Measurements from ENCODE around the gene DLGAP3. TPM values are rescaled to one million over a fixed set of nuclear protein-coding genes. Genes with fewer than 3 reads are reported as not detected.

The DLGAP3 gene
- total and polyA plus RNA-seq, 4 donors = 0.10 to 0.89 (median 0.22) TPM

DNA sequence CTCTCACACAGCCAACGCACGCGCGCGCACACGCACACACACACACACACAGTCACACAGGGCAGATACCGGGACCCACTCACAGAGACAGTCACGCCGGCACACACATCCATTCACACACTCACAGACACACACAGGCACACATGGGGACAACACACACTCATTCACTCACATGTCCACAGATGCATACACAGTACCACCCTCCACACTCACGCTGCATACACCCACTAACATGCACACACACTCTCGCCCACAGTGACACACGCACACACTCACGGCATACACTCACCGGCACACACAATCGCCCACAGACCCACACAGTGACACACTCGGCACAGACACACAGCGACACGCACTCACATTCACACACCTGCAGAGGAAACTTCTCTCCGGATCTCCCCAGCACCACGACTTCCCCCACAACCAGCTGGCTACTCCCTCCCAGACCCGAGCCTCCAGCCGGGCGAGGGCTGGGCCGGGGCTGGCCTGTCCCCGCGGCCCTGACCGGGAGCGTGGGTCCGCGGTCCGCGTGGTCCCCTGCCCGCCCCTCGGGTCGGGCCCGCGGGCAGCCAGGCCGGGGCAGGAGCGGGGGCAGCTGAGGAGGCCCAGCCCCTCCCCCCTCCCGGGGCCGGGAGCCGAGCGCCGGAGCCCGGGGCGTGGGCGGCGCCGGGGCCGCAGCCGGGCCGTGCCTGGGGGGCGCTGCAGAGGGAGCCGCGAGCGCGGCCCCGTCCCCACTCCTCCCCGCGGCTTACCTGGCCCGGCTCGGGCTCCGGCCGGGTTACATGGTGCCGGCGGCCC is 552 bp downstream of the DLGAP3 start:
- H3K4me3 ChIP-seq = no peak overlapping the region
- 6% methylated on average over 60 to 66 of the region's 66 CpGs for WGBS, 2 donors
- no peak for DNase-seq
- no peaks in the 10 kb centered on the region for H3K36me3 ChIP-seq (ENCODE audit: control insufficient read depth in 4 of 4, insufficient read depth in 4 of 4, low read length in 4 of 4)
- no peak overlapping the region for H3K27ac ChIP-seq (ENCODE audit: low read depth in 1 of 2, low read length in 1 of 2)
- peaks cover 0 to 3% (median 0%) of the 10 kb centered on the region in 4 donors for H3K9me3 ChIP-seq (ENCODE audit: control insufficient read depth in 4 of 4, insufficient read depth in 3 of 4, low read length in 3 of 4)
- TF ChIP-seq, protein P1, sequence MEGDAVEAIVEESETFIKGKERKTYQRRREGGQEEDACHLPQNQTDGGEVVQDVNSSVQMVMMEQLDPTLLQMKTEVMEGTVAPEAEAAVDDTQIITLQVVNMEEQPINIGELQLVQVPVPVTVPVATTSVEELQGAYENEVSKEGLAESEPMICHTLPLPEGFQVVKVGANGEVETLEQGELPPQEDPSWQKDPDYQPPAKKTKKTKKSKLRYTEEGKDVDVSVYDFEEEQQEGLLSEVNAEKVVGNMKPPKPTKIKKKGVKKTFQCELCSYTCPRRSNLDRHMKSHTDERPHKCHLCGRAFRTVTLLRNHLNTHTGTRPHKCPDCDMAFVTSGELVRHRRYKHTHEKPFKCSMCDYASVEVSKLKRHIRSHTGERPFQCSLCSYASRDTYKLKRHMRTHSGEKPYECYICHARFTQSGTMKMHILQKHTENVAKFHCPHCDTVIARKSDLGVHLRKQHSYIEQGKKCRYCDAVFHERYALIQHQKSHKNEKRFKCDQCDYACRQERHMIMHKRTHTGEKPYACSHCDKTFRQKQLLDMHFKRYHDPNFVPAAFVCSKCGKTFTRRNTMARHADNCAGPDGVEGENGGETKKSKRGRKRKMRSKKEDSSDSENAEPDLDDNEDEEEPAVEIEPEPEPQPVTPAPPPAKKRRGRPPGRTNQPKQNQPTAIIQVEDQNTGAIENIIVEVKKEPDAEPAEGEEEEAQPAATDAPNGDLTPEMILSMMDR (IDR thresholded peaks at IDR 0.05; ENCODE audit: control extremely low read depth, extremely low read depth) = no peak
- H3K9ac ChIP-seq (ENCODE audit: insufficient read depth in 1 of 2, low read length in 2 of 2) = no peak overlapping the region
- no peak for ATAC-seq (ENCODE audit: insufficient read depth, low FRiP score)
- H3K4me1 ChIP-seq (ENCODE audit: control insufficient read depth in 5 of 5, insufficient read depth in 5 of 5, low read length in 5 of 5) = peaks cover 0 to 15% (median 4%) of the 10 kb centered on the region in 5 donors
- peaks cover 0 to 58% (median 37%) of the 10 kb centered on the region in 3 donors for H3K27me3 ChIP-seq (ENCODE audit: control insufficient read depth in 3 of 3, insufficient read depth in 3 of 3, low read length in 2 of 3)

- Histone ChIP-seq H3K36me3 (ENCODE audit: control insufficient read depth in 4 of 4, insufficient read depth in 4 of 4, low read length in 4 of 4) (no peaks in the 10 kb centered on the region), H3K9me3 (ENCODE audit: control insufficient read depth in 4 of 4, insufficient read depth in 3 of 4, low read length in 3 of 4) (peaks cover 0 to 3% (median 0%) of the 10 kb centered on the region in 4 donors), H3K27me3 (ENCODE audit: control insufficient read depth in 3 of 3, insufficient read depth in 3 of 3, low read length in 2 of 3) (peaks cover 0 to 57% (median 37%) of the 10 kb centered on the region in 3 donors), H3K9ac (ENCODE audit: insufficient read depth in 1 of 2, low read length in 2 of 2) (no peak overlapping the region), H3K4me3 (no peak overlapping the region), H3K4me1 (ENCODE audit: control insufficient read depth in 5 of 5, insufficient read depth in 5 of 5, low read length in 5 of 5) (peaks cover 0 to 15% (median 4%) of the 10 kb centered on the region in 5 donors), H3K27ac (ENCODE audit: low read depth in 1 of 2, low read length in 1 of 2) (no peak overlapping the region)
- WGBS, 2 donors = 21 to 28% methylated on average over 9 of the region's 9 CpGs
- DNase-seq = no peak
- TF ChIP-seq, protein P1 (IDR thresholded peaks at IDR 0.05; ENCODE audit: control extremely low read depth, extremely low read depth) = no peak
- ATAC-seq (ENCODE audit: insufficient read depth, low FRiP score) = no peak
Measured at GRCh38 chr1:34928066-34928696, 1.3 kb downstream of the DLGAP3 start.

DNA sequence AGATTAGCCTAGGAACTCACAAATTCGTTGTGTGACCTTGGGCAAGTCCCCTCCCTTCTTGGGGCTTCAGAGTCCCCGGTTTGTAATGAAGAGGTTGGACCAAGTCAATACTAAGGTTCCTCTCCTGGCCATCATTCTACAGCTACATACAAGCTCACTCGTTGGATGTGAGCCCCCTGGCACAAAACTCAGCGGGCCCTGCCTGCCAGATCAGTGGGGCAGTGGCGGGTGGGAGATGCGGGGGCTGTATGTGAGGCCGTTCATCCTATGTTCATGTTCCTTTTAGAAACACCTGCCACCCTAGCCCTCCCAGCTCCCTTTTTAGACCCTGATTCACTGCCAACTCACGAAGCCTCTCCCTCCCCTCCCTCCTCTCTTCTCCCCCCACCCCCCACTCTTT is 2.1 kb downstream of the DLGAP3 start:
- peaks cover 0 to 3% (median 0%) of the 10 kb centered on the region in 4 donors for H3K9me3 ChIP-seq (ENCODE audit: control insufficient read depth in 4 of 4, insufficient read depth in 3 of 4, low read length in 3 of 4)
- no peak overlapping the region for H3K27ac ChIP-seq (ENCODE audit: low read depth in 1 of 2, low read length in 1 of 2)
- H3K36me3 ChIP-seq (ENCODE audit: control insufficient read depth in 4 of 4, insufficient read depth in 4 of 4, low read length in 4 of 4) = no peaks in the 10 kb centered on the region
- peaks cover 0 to 15% (median 4%) of the 10 kb centered on the region in 5 donors for H3K4me1 ChIP-seq (ENCODE audit: control insufficient read depth in 5 of 5, insufficient read depth in 5 of 5, low read length in 5 of 5)
- no peak overlapping the region for H3K4me3 ChIP-seq
- H3K9ac ChIP-seq (ENCODE audit: insufficient read depth in 1 of 2, low read length in 2 of 2) = no peak overlapping the region
- DNase-seq = no peak
- 61 to 67% methylated on average over 8 of the region's 8 CpGs for WGBS, 2 donors
- TF ChIP-seq, protein P1 (IDR thresholded peaks at IDR 0.05; ENCODE audit: control extremely low read depth, extremely low read depth) = no peak
- H3K27me3 ChIP-seq (ENCODE audit: control insufficient read depth in 3 of 3, insufficient read depth in 3 of 3, low read length in 2 of 3) = peaks cover 0 to 55% (median 37%) of the 10 kb centered on the region in 3 donors
- ATAC-seq (ENCODE audit: insufficient read depth, low FRiP score) = no peak
